Measurements from ENCODE around the gene IFNA4.

IFNA4 gene

DNA sequence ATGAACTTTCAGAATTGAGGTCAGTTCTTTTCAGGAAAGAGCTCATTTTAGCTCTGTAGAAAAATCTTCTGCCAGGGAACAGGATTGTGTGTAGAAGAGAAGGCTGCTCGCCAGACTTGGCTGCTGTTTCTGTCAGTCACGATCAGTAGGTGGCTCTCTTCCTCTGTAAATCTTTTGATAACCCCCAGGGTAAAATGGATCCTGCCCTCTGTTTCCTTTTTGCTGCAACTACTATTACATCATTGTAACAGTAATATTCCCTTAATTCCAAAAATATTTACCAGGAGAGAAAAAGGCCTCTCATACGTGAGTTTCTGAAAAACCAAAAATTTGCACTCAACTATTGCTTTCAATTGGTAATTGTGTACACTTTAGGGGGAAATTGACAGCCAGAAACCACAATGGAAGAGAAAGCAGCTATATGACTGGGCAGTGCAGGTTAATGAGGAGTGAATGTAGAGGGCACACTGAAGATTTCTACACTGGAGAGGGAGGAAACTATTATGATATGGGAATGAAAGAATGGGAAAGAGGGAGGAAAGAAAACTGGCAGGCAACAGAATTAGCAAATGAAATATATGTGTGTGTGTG lies 33.3 kb downstream of the IFNA4 start:
- Histone ChIP-seq H3K4me1 (ENCODE audit: control insufficient read depth, insufficient read depth, low read length) (no peaks in the 10 kb centered on the region), H3K36me3 (ENCODE audit: control insufficient read depth, insufficient read depth, low read length) (no peaks in the 10 kb centered on the region), H3K9me3 (ENCODE audit: control insufficient read depth, low read length) (no peaks in the 10 kb centered on the region), H3K9ac (ENCODE audit: low read length) (no peak overlapping the region), H3K27me3 (ENCODE audit: control insufficient read depth, insufficient read depth, low read length) (no peaks in the 10 kb centered on the region), H3K4me3 (ENCODE audit: low read length) (no peak overlapping the region)

DNA sequence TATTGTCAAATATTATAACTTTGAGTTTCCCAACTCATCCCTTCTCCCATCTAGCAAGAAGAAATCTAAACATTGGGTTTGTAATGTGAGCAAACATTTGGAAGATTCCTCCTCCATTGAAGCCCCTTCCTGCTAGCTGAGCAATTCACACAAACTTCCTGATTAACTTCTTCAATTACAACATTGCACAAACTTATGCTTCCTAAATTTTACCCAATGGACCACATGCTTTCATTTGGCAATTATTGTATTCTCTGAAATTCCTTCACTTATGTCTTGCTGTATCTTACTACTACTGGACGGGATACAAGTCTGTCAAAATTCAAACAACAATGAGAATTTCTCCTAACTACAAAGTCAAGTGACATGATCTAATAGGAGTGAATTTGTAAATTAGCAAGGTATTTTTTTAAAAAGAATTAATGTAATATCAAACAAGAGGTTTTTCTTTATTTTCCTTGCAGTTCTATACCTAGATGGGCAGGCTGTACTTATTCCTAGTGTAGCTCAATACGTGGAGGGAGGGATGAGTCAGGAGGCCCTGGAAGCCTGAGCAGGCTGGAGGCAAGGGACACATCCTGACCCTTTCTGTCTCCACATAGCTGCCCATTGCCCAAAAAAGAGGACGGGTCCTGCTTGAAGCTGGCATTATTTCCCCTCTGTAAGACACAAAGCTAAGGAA lies 33.9 kb downstream of the IFNA4 start:
- H3K4me1 ChIP-seq (ENCODE audit: control insufficient read depth, insufficient read depth, low read length) = no peaks in the 10 kb centered on the region

DNA sequence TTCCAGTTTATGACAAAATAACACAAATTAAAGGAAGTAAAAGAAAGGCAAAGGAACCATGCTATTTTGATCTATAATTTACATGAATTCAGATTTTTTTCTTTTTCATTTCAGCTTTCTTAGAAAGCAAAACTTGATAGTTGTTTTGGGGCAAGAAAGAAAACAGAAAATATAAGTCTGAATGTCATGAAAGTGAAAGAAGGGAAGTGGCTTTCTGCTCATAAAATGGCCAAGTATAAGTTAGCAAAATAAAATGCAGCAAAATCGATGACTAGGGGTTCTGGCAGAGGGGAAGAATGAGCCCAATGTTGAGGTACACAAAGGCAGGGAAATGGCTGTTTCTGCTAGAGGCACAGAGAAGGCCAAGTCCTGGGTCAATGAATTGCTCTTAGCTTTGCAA lies 42.8 kb downstream of the IFNA4 start:
- Histone ChIP-seq H3K9ac (ENCODE audit: low read length) (no peak overlapping the region), H3K9me3 (ENCODE audit: control insufficient read depth, low read length) (no peaks in the 10 kb centered on the region), H3K36me3 (ENCODE audit: control insufficient read depth, insufficient read depth, low read length) (no peaks in the 10 kb centered on the region), H3K4me3 (ENCODE audit: low read length) (no peak overlapping the region), H3K4me1 (ENCODE audit: control insufficient read depth, insufficient read depth, low read length) (no peaks in the 10 kb centered on the region), H3K27me3 (ENCODE audit: control insufficient read depth, insufficient read depth, low read length) (no peaks in the 10 kb centered on the region)

More for the DNA sequence above, 33.9 kb downstream of the IFNA4 start:
- Histone ChIP-seq H3K9ac (ENCODE audit: low read length) (no peak overlapping the region), H3K36me3 (ENCODE audit: control insufficient read depth, insufficient read depth, low read length) (no peaks in the 10 kb centered on the region), H3K27me3 (ENCODE audit: control insufficient read depth, insufficient read depth, low read length) (no peaks in the 10 kb centered on the region), H3K9me3 (ENCODE audit: control insufficient read depth, low read length) (no peaks in the 10 kb centered on the region), H3K4me3 (ENCODE audit: low read length) (no peak overlapping the region)

DNA sequence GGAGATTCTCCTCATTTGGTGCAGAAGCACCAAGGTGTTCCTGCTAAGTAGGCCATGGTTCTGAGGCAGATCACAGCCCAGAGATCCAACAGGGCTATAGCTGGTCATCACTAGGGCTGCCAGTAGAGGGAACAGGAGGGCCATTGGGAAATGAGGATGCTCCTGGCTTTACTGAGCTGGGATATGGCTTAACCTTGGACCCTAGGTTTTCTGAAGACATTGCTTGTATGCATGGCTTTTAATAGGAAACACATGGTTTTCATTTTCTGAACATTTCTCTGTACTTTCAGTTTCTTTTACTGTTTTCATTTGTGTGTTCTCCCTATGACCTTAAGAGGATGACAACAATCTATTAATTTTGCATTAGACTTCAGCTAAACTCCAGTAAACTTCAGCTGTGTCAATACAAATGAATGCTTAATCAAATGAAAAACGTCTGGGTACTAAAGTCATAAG lies 45.9 kb downstream of the IFNA4 start, which contains the start of gene IFNW1:
TSS of gene IFNW1 (minus strand) at position 406 of the 456 bp plus-strand sequence. CDS start at position 144, 262 bp downstream.
- no peaks in the 10 kb centered on the region for H3K9me3 ChIP-seq (ENCODE audit: control insufficient read depth, low read length)
- H3K36me3 ChIP-seq (ENCODE audit: control insufficient read depth, insufficient read depth, low read length) = no peaks in the 10 kb centered on the region
- H3K9ac ChIP-seq (ENCODE audit: low read length) = no peak within 1 kb of the TSS
- H3K27me3 ChIP-seq (ENCODE audit: control insufficient read depth, insufficient read depth, low read length) = no peaks in the 10 kb centered on the region
- no peaks in the 10 kb centered on the region for H3K4me1 ChIP-seq (ENCODE audit: control insufficient read depth, insufficient read depth, low read length)
- H3K4me3 ChIP-seq (ENCODE audit: low read length) = no peak within 1 kb of the TSS

DNA sequence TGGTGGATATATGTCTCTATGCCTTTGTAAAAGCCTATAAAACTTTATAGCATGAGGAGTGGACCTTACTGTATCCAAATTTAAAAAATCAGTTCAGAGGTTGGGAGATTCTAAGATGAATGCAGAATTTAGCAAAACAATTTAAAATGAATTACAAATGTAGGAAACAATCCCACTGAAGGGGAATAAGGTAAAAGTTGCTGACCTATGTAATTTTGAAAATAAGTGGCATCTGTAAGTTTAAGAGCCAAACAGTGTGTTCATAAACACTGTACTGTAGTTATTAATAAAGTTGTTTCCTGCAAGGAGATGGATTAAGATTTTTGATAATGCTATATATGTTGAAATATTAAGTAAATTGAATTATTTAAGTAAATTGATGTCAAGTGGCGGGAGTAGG lies 50.4 kb downstream of the IFNA4 start:
- Histone ChIP-seq H3K9me3 (ENCODE audit: control insufficient read depth, low read length) (no peaks in the 10 kb centered on the region), H3K4me1 (ENCODE audit: control insufficient read depth, insufficient read depth, low read length) (no peaks in the 10 kb centered on the region), H3K9ac (ENCODE audit: low read length) (no peak overlapping the region), H3K36me3 (ENCODE audit: control insufficient read depth, insufficient read depth, low read length) (no peaks in the 10 kb centered on the region), H3K4me3 (ENCODE audit: low read length) (no peak overlapping the region), H3K27me3 (ENCODE audit: control insufficient read depth, insufficient read depth, low read length) (no peaks in the 10 kb centered on the region)

Data from mucosa of stomach (tissue), 1 donor.